Smooth muscle cell (in vitro differentiated cells): Measurements from ENCODE around the gene ZNF341. TPM values are rescaled to one million over a fixed set of nuclear protein-coding genes. Genes with fewer than 3 reads are reported as not detected.
A peak's percentile ranks its signal among the peaks of the same experiment; 100 is the strongest.

ENCODE experiments used
- DNase-seq: peaks from one replicate; lab custom pipeline; 2025; ENCODE audit not compliant: unreplicated experiment; lab: John Stamatoyannopoulos, UW
- H2AFZ ChIP-seq: fragments of 200-600 bp; sonication (generic); 2 replicates; pipeline ENCODE4 v1.6.0; 2016; ENCODE audit warnings: antibody characterized with exemption, low read depth, mild to moderate bottlenecking
- H3F3A ChIP-seq: fragments of 200-600 bp; sonication (generic); 2 replicates; pipeline ENCODE4 v1.6.0; 2017; ENCODE audit warnings: antibody characterized with exemption, low read depth
- H3K27ac ChIP-seq: fragments of 200-600 bp; sonication (generic); 2 replicates; pipeline ENCODE4 v1.5.1; 2016; ENCODE audit warnings: low read depth, mild to moderate bottlenecking
- H3K27me3 ChIP-seq: fragments of 200-600 bp; sonication (generic); 2 replicates; pipeline ENCODE4 v1.6.1; 2016; ENCODE audit warnings: low read depth, mild to moderate bottlenecking
- H3K36me3 ChIP-seq: fragments of 200-600 bp; sonication (generic); 2 replicates; pipeline ENCODE4 v1.5.1; 2016; ENCODE audit warnings: low read depth
- H3K4me1 ChIP-seq: fragments of 200-600 bp; sonication (generic); 2 replicates; pipeline ENCODE4 v1.5.1; 2016; ENCODE audit warnings: low read depth
- H3K4me2 ChIP-seq: fragments of 200-600 bp; sonication (generic); 2 replicates; pipeline ENCODE4 v1.6.0; 2016; ENCODE audit warnings: mild to moderate bottlenecking
- H3K4me3 ChIP-seq: fragments of 200-600 bp; sonication (generic); 2 replicates; pipeline ENCODE4 v1.5.1; 2016; ENCODE audit warnings: mild to moderate bottlenecking
- H3K79me2 ChIP-seq: fragments of 200-600 bp; sonication (generic); 2 replicates; pipeline ENCODE4 v1.6.0; 2016; ENCODE audit warnings: low read depth, mild to moderate bottlenecking
- H3K9ac ChIP-seq: fragments of 200-600 bp; sonication (generic); 2 replicates; pipeline ENCODE4 v1.6.0; 2016; ENCODE audit warnings: low read depth
- H3K9me3 ChIP-seq: fragments of 200-600 bp; sonication (generic); replicated peaks from 2 replicates; pipeline ENCODE4 v1.5.1; 2016; ENCODE audit warnings: low read depth
- H4K20me1 ChIP-seq: fragments of 200-600 bp; sonication (generic); 2 replicates; pipeline ENCODE4 v1.6.0; 2016; ENCODE audit warnings: low read depth
- CTCF ChIP-seq: fragments of 200-600 bp; sonication (generic); IDR thresholded peaks from 2 replicates; pipeline ENCODE4 v1.5.1; 2017; ENCODE audit warnings: borderline replicate concordance, mild to moderate bottlenecking, antibody characterized with exemption; ENCODE audit not compliant: insufficient read depth, poor library complexity, severe bottlenecking
- WGBS: methylation state at CpG from one replicate; pipeline ENCODE4 v1.1.7; 2016; ENCODE audit warnings: low lambda C conversion rate; 5-methylcytosine and 5-hydroxymethylcytosine counted together
- polyA plus RNA-seq: library from polyadenylated mRNA; unstranded; fragments of >200 nt; fragmentation: Nextera tagmentation; extraction: Ambion mirVana; gene quantifications from 2 replicates; pipeline ENCODE4 v1.2.1, GENCODE V29; 2016
- total RNA-seq: library from RNA; depleted of rRNA; stranded (reverse); fragments of >200 nt; gene quantifications from 2 replicates; pipeline ENCODE4 v1.2.3, GENCODE V29; 2014

ZNF341 gene
- total and polyA plus RNA-seq, 2 experiments from 2014 or later, result 1.2 to 2.0 TPM

- peak overlapping the region; percentile 1 for H3K27ac ChIP-seq
Observed at GRCh38 chr20:33733654-33734576, 2.1 kb downstream of the ZNF341 start.

GRCh38 chr20:33736962-33737361, 5.2 kb downstream of the ZNF341 start:
- no peaks in the 10 kb centered on the region for H3K27me3 ChIP-seq
- no peaks in the 10 kb centered on the region for H3K79me2 ChIP-seq
- H3K36me3 ChIP-seq, result no peaks in the 10 kb centered on the region
- H3K9me3 ChIP-seq, result no peaks in the 10 kb centered on the region
- WGBS, result 97% methylated on average over 3 of the region's 3 CpGs
- no peak overlapping the region for H3K9ac ChIP-seq
- H3K4me2 ChIP-seq, result no peak overlapping the region
- DNase-seq, result no peak
- no peak overlapping the region for H3K4me3 ChIP-seq
- no peaks in the 10 kb centered on the region for H4K20me1 ChIP-seq
- no peak overlapping the region for H2AFZ ChIP-seq
- H3K4me1 ChIP-seq, result no peaks in the 10 kb centered on the region
- H3K27ac ChIP-seq, result no peak overlapping the region
- no peak for TF ChIP-seq CTCF
- peaks cover 6% of the 10 kb centered on the region for H3F3A ChIP-seq

More at GRCh38 chr20:33733654-33734576, 2.1 kb downstream of the ZNF341 start:
- Histone ChIP-seq H2AFZ (peak overlapping the region; percentile 17), H3K9ac (no peak overlapping the region), H3K4me3 (no peak overlapping the region), H3K4me2 (peak overlapping the region; percentile 11), H4K20me1 (no peaks in the 10 kb centered on the region), H3K9me3 (no peaks in the 10 kb centered on the region), H3K36me3 (no peaks in the 10 kb centered on the region), H3K79me2 (no peaks in the 10 kb centered on the region), H3K4me1 (no peaks in the 10 kb centered on the region), H3K27me3 (no peaks in the 10 kb centered on the region), H3F3A (peaks cover 6% of the 10 kb centered on the region)
- no peak for TF ChIP-seq CTCF
- 73% methylated on average over 6 of the region's 6 CpGs for WGBS
- DNase-seq, result no peak

DNA sequence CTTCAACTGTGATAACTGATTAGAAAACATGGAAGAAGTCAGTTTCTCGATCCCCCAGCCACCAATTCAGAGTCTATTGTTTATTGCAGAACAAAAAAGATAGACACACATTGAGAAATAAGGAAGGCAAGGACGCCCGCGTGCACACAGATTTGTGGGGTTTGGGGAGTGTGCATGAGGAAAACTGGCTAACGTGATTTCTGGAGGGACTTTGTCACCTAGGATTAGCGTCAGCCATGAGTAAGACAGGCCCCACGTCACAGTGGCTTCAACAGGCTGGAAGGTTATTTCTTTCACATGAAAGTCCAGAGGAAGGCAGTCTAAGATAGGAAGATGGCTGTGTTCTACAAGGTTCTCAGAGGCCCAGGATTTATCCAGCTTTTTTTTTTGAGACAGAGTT, 7.7 kb downstream of the ZNF341 start:
- Histone ChIP-seq H3K9ac (no peak overlapping the region), H3K4me1 (no peaks in the 10 kb centered on the region), H3K27me3 (no peaks in the 10 kb centered on the region), H3K36me3 (no peaks in the 10 kb centered on the region), H3K4me2 (no peak overlapping the region), H4K20me1 (no peaks in the 10 kb centered on the region), H2AFZ (no peak overlapping the region), H3K27ac (no peak overlapping the region), H3F3A (no peaks in the 10 kb centered on the region), H3K79me2 (no peaks in the 10 kb centered on the region), H3K9me3 (no peaks in the 10 kb centered on the region), H3K4me3 (no peak overlapping the region)
- TF ChIP-seq CTCF, result no peak
- DNase-seq, result no peak
- 74% methylated on average over 7 of the region's 7 CpGs for WGBS
